HG02970 (cell line): Measurements from ENCODE around the gene SOX4.

Experiments used
- ATAC-seq: cut with Tn5 transposase; IDR thresholded peaks from one replicate; pipeline ENCODE4 v1.9.1; 2021; ENCODE audit warnings: mild to moderate bottlenecking, moderate library complexity, moderate number of reproducible peaks; ENCODE audit not compliant: unreplicated experiment, low FRiP score

Gene SOX4

DNA sequence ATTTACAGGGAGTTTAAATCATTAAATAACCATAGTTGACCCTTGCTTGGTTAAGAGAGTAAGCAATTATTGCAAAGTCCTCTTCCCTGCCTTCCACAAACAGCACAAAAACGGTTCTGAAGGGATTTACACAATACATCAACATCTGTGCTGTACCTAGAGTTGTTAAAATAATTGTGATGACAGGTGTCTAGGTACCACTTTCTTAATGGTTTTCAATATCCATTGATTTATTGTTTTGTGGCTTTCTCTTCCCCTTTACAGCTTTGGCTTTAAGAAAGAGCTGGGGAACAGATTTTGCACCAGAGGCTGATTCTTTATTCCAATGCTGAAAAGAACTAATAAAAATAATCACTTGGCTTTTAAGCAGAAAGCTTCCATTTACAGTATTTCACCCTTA, 598 bp upstream of the SOX4 start:
- no peak for ATAC-seq

DNA sequence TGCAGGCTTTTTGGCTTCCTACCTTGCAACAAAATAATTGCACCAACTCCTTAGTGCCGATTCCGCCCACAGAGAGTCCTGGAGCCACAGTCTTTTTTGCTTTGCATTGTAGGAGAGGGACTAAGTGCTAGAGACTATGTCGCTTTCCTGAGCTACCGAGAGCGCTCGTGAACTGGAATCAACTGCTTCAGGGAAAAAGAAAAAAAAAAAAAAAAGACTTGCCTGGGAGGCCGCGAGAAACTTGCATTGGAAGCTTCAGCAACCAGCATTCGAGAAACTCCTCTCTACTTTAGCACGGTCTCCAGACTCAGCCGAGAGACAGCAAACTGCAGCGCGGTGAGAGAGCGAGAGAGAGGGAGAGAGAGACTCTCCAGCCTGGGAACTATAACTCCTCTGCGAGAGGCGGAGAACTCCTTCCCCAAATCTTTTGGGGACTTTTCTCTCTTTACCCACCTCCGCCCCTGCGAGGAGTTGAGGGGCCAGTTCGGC, 420 bp downstream of the SOX4 start:
- no peak for ATAC-seq

DNA sequence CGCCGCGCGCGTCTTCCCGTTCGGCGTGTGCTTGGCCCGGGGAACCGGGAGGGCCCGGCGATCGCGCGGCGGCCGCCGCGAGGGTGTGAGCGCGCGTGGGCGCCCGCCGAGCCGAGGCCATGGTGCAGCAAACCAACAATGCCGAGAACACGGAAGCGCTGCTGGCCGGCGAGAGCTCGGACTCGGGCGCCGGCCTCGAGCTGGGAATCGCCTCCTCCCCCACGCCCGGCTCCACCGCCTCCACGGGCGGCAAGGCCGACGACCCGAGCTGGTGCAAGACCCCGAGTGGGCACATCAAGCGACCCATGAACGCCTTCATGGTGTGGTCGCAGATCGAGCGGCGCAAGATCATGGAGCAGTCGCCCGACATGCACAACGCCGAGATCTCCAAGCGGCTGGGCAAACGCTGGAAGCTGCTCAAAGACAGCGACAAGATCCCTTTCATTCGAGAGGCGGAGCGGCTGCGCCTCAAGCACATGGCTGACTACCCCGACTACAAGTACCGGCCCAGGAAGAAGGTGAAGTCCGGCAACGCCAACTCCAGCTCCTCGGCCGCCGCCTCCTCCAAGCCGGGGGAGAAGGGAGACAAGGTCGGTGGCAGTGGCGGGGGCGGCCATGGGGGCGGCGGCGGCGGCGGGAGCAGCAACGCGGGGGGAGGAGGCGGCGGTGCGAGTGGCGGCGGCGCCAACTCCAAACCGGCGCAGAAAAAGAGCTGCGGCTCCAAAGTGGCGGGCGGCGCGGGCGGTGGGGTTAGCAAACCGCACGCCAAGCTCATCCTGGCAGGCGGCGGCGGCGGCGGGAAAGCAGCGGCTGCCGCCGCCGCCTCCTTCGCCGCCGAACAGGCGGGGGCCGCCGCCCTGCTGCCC, 1.1 kb downstream of the SOX4 start:
- ATAC-seq: no peak

DNA sequence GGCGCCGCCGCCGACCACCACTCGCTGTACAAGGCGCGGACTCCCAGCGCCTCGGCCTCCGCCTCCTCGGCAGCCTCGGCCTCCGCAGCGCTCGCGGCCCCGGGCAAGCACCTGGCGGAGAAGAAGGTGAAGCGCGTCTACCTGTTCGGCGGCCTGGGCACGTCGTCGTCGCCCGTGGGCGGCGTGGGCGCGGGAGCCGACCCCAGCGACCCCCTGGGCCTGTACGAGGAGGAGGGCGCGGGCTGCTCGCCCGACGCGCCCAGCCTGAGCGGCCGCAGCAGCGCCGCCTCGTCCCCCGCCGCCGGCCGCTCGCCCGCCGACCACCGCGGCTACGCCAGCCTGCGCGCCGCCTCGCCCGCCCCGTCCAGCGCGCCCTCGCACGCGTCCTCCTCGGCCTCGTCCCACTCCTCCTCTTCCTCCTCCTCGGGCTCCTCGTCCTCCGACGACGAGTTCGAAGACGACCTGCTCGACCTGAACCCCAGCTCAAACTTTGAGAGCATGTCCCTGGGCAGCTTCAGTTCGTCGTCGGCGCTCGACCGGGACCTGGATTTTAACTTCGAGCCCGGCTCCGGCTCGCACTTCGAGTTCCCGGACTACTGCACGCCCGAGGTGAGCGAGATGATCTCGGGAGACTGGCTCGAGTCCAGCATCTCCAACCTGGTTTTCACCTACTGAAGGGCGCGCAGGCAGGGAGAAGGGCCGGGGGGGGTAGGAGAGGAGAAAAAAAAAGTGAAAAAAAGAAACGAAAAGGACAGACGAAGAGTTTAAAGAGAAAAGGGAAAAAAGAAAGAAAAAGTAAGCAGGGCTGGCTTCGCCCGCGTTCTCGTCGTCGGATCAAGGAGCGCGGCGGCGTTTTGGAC, 2.0 kb downstream of the SOX4 start:
- ATAC-seq: no peak

DNA sequence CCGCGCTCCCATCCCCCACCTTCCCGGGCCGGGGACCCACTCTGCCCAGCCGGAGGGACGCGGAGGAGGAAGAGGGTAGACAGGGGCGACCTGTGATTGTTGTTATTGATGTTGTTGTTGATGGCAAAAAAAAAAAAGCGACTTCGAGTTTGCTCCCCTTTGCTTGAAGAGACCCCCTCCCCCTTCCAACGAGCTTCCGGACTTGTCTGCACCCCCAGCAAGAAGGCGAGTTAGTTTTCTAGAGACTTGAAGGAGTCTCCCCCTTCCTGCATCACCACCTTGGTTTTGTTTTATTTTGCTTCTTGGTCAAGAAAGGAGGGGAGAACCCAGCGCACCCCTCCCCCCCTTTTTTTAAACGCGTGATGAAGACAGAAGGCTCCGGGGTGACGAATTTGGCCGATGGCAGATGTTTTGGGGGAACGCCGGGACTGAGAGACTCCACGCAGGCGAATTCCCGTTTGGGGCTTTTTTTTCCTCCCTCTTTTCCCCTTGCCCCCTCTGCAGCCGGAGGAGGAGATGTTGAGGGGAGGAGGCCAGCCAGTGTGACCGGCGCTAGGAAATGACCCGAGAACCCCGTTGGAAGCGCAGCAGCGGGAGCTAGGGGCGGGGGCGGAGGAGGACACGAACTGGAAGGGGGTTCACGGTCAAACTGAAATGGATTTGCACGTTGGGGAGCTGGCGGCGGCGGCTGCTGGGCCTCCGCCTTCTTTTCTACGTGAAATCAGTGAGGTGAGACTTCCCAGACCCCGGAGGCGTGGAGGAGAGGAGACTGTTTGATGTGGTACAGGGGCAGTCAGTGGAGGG, 2.8 kb downstream of the SOX4 start:
- ATAC-seq: no peak

DNA sequence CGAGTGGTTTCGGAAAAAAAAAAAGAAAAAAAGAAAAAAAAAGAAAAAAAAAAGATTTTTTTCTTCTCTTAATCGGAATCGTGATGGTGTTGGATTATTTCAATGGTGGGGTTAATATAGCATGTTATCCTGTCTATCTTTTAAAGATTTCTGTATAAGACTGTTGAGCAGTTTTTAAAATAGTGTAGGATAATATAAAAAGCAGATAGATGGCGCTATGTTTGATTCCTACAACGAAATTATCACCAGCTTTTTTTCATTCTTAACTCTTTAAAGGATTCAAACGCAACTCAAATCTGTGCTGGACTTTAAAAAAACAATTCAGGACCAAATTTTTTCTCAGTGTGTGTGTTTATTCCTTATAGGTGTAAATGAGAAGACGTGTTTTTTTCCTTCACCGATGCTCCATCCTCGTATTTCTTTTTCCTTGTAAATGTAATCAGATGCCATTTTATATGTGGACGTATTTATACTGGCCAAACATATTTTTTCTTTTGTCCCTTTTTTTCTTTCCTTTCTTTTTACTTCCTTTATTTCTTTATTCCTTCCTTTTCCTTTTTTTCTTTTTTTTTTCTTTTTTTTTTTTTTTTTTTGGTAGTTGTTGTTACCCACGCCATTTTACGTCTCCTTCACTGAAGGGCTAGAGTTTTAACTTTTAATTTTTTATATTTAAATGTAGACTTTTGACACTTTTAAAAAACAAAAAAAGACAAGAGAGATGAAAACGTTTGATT, 3.6 kb downstream of the SOX4 start:
- no peak for ATAC-seq

DNA sequence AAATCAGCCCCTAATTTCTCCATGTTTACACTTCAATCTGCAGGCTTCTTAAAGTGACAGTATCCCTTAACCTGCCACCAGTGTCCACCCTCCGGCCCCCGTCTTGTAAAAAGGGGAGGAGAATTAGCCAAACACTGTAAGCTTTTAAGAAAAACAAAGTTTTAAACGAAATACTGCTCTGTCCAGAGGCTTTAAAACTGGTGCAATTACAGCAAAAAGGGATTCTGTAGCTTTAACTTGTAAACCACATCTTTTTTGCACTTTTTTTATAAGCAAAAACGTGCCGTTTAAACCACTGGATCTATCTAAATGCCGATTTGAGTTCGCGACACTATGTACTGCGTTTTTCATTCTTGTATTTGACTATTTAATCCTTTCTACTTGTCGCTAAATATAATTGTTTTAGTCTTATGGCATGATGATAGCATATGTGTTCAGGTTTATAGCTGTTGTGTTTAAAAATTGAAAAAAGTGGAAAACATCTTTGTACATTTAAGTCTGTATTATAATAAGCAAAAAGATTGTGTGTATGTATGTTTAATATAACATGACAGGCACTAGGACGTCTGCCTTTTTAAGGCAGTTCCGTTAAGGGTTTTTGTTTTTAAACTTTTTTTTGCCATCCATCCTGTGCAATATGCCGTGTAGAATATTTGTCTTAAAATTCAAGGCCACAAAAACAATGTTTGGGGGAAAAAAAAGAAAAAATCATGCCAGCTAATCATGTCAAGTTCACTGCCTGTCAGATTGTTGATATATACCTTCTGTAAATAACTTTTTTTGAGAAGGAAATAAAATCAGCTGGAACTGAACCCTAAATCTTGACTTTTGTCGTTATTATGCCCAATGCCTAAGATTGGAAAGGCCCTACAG, 4.5 kb downstream of the SOX4 start:
- no peak for ATAC-seq

DNA sequence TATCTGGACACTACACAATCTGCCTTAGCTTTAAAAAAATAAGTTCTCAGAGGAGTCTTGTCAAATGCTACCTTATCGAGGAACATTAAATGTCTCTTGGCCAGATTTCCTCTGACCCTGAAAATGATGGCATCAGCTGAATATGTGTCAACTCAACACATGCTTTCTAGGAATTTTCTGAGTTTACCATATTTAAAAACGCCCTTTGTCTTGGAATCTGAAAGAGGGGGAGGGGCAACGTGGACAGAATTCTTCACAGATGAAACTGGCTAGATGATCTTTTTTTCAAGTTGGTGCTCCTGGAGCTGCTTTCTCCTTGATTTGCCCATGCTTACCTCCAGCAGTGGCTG, 5.1 kb downstream of the SOX4 start:
- no peak for ATAC-seq

DNA sequence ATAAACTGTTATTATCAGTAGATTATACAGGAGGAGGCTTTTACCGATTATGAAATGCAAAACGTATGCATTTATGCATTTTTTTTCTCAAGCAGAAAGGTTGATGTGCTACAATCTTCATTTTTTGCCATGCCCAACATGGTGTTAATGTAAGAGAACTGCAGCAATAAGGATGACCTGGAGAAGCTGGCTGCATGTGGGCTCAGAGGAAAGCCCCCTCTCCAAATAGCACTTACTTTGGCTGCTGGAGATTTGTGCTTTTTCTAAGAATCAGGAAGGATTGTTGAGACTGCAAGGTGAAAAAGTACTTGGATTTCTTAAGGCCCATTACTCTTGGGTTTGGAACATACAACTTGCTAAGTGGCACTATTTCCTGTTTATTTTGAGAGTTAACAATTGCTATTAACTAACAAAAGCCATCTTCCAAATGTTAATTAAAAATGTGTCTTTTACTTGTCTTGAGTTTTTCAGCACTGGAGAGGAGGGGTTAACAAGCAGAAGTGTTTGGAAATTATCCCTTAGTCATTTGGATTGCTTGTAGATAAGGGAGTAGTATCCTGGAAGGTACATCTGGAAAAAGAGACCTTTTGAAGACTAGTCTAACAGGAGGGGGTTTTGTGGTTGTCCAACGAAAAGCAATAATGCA, 5.6 kb downstream of the SOX4 start:
- no peak for ATAC-seq

DNA sequence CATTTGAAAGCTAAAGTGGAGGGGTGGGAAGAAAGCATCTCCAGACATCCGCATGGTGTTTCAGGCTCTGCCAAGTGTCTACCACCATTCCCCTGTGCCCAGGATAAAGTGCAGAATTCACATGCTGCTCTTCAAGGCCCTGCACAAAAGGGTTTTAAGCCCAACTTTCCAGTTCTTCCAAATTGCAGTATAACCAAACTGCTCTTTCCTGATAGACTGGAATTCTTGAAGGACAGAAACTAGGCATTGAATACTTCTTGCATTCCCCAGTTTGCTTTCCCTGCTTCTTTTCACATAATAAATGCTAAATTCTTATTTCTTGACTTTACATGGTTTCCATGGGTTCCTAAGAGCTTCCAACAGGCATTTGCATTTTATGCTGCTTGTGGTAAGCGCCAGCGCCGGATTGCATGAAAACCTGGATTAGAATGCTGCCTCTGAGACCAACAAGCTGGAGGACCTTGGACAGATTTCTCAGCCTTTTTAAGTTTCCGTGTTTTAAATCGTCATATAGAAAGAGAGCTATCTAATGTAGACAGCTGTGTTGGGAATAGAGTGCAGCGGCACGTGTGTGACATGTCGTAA, 7.9 kb downstream of the SOX4 start:
- ATAC-seq: no peak

DNA sequence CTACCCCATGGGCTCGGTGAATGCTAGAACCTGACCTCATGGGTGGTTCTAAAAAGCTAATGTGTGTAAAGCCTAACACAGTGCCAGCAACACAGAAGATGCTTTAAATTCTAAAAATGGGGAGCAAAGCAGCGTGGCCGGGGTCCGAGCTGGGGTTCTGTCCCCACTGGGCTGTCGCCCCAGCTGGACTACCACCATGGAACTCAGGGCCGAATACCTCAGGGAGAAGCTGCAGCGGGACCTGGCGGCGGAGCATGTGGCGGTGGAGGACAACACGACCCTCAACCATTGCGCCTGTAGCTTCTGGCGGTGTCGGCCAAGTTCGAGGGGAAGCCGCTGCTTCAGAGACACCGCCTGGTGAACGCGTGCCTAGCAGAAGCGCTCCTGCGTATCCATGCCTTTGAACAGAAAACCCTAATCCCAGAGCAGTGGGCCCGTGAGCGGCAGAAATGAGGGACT, 8.4 kb downstream of the SOX4 start:
- no peak for ATAC-seq

DNA sequence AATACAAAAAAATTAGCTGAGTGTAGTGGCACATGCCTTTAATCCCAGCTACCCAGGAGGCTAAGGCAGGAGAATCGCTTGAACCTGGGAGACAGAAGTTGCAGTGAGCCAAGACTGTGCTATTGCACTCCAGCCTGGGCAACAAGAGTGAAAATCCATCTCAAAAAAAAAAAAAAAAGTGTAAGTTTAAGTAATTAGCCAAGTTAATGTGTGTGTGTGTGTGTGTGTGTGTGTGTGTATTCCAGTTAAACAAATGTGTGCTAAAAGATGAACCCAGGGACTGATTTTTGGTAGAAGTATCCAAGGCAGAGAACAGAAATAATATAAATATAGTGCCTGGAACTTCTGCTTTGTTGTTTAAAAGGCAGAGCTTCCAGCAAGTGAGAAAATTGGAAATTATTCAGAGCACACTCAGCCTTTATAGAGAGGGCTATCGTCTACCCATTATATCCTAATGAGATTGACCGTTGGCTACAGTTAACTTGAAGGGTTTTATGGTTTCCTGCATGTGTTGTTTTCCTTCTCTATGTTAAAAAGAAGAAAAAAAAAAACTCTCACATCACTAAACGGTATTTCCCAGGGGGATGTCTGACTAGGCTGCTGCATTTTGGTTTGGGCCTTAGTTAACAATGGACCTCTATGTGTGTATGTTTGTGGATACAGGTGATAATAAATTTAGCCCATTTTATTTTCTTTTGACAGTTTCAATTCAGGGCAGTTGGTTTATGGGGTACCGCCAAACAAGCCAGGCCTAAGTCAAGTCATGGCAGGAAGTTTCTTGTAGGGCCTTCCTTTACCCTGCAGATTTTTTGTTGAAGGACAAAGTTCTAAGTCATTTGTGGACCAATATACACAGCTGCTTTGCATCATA, 9.8 kb downstream of the SOX4 start:
- no peak for ATAC-seq

DNA sequence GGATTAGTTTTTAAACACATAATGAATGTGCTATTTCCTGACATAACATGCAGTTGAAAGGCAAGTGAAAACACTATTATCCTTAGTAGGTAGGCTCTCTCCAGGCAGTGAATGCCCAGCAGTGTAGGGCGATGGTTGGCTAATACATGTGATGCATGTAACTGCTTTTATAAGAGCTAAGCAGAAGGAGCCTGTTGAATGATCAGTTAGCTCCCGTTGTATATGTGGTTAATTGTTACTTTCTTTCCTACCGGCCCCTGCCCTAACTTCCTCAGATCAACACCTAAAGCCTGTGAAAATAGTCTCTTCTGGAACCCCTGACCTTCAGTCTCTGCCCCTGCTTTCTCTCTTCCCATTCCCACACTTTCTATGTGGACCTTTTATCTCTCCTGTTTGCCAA, 10.5 kb downstream of the SOX4 start:
- no peak for ATAC-seq

DNA sequence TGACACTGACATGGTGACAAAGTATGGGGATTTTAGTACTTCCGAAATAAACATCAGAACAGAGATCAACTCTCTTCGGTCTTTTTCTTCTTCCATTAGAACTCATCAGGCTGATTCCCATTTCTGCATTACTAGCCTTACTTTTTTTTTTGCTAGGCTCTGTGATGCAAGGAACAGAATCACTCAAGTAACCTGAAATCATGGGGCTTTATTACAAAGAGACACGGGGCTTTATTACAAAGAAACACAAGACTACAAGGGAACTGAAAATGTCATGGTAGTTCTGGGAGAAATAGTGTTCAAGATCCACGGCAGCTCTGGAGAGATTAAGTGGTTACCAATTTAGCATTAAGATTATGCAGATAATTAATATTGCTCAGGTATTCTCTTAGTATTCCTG, 11.6 kb downstream of the SOX4 start:
- no peak for ATAC-seq

DNA sequence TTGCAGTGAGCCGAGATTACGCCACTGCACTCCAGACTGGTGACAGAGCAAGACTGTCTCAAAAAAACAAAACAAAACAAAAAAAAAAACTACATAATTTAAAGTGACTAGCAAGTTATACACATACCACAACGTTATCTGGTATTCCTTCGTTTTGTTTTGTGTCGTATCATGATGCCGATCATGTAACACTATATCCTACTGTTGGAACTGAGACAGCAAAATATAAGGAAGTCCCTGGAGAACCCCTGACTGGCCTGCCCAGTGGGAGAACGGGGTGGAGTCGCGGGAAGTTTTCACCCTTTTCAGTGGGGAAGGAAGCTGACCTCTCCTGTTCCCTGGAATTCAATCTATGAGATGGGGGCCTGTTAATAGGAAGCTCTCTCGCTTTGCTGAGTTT, 15.1 kb downstream of the SOX4 start:
- no peak for ATAC-seq

DNA sequence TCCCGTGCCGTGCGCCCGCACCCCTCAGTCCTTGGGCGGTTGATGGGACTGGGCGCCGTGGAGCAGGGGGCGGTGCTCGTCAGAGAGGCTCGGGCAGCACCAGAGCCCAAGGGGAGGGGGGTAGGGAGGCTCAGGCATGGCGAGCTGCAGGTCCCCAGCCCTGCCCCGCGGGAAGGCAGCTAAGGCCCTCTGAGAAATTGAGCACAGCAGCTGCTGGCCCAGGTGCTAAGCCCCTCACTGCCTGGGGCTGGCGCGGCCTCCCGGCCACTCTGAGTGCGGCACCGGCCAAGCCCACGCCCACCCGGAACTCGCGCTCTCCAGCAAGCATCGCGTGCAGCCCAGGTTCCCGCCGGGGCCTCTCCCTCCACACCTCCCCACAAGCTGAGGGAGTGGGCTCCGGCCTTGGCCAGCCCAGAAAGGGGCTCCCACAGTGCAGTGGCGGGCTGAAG, 16.4 kb downstream of the SOX4 start:
- ATAC-seq: no peak

DNA sequence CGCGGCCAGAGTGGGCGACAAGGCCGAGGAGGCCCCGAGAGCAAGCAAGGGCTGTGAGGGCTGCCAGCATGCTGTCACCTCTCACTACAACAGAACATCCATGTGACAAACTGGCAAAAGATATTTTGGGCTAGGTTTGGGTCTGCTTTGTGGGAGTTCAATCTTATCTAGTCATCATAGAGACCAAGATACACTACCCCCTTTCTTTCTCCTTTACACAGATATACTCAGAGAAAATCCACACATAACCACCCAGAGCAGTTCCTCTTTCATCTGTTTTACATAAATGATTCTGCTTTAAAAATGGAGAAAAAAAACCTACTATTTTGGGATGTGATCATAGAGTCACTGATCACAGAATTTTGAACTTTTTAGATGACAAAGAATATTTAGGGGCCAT, 16.8 kb downstream of the SOX4 start:
- ATAC-seq: no peak
